A549 (cell line): ENCODE results near the gene RCC1. TPM values are rescaled to one million over a fixed set of nuclear protein-coding genes. Genes with fewer than 3 reads are reported as not detected.

ENCODE experiments used
- ATAC-seq, 2 experiments: fragments of 200-7000 bp in 1 of 2; fragments of >200 bp in 1 of 2; cut with Nextera tagmentation in 1 of 2; cut with Tn5 transposase in 1 of 2; 3 replicates each; pipeline versions ENCODE4 v1.8.0 to v1.9.1; 2018 to 2020; ENCODE audit warnings: mild to moderate bottlenecking in 1 of 2, moderate library complexity in 1 of 2
- CTCF ChIA-PET: fragments of 300-600 bp; sonication (Branson Sonifier 250); formaldehyde crosslinking; extraction: SDS; loops from one replicate; lab custom pipeline; 2021; ENCODE audit warnings: antibody characterized with exemption, inconsistent platforms; lab: Yijun Ruan, JAX
- POLR2A ChIA-PET: fragments of 350-600 bp; formaldehyde crosslinking; extraction: SDS; loops from one replicate; lab custom pipeline; 2021; ENCODE audit warnings: antibody characterized with exemption, inconsistent platforms; lab: Yijun Ruan, JAX
- DNase-seq, 2 experiments: peaks; one replicate each; pipeline versions ENCODE4 v3.0.0 to v3.0.0-alpha.2; 2011 to 2016; ENCODE audit warnings: low read depth in 1 of 2, low spot score in 1 of 2
- FAIRE-seq: peaks from 2 replicates; lab custom pipeline; 2011; peaks lifted over from hg19 to GRCh38; lab: Jason Lieb, UNC
- H3K27ac ChIP-seq, 2 experiments: fragments of >200 bp; sonication (Bioruptor Twin); formaldehyde crosslinking; 3 replicates each; pipeline ENCODE4 v1.5.1; 2016 to 2017
- H3K4me1 ChIP-seq: fragments of >200 bp; sonication (Bioruptor Twin); formaldehyde crosslinking; 3 replicates; pipeline ENCODE4 v1.6.1; 2016
- H3K4me2 ChIP-seq: fragments of >200 bp; sonication (Bioruptor Twin); formaldehyde crosslinking; 3 replicates; pipeline ENCODE4 v1.6.1; 2016
- H3K4me3 ChIP-seq: fragments of >200 bp; sonication (Bioruptor Twin); formaldehyde crosslinking; 3 replicates; pipeline ENCODE4 v1.5.1; 2016
- H3K9me3 ChIP-seq: fragments of >200 bp; sonication (Bioruptor Twin); formaldehyde crosslinking; 3 replicates; pipeline ENCODE4 v1.6.1; 2016
- BHLHE40 ChIP-seq: IDR thresholded peaks from 2 replicates; pipeline ENCODE4 v1.6.1; 2012; ENCODE audit warnings: low read depth, low read length, inconsistent platforms
- CBX8 ChIP-seq: fragments of 200-600 bp; sonication (generic); IDR thresholded peaks from 2 replicates; pipeline ENCODE4 v1.6.1; 2016
- CEBPB ChIP-seq, 2 experiments: fragments of >200 bp in 1 of 2; sonication (Bioruptor Twin) in 1 of 2; formaldehyde crosslinking in 1 of 2; IDR thresholded peaks; 2 replicates each; pipeline ENCODE4 v1.6.1; 2012 to 2016
- EP300 ChIP-seq, 2 experiments: fragments of >200 bp; sonication (Bioruptor Twin); formaldehyde crosslinking; IDR thresholded peaks; 2 replicates in 1 of 2; 3 replicates in 1 of 2; pipeline ENCODE4 v1.6.1; 2016 to 2017
- ESRRA ChIP-seq: fragments of 150-350 bp; IDR thresholded peaks from 2 replicates; pipeline ENCODE4 v1.6.1; 2014; ENCODE audit warnings: mild to moderate bottlenecking, low read length, borderline replicate concordance
- FOSB ChIP-seq: fragments of 250-450 bp; sonication (Bioruptor Pico); IDR thresholded peaks from 2 replicates; pipeline ENCODE4 v1.5.0; 2020; ENCODE audit warnings: mild to moderate bottlenecking, moderate library complexity
- FOXS1 ChIP-seq: fragments of 250-450 bp; sonication (Bioruptor Pico); IDR thresholded peaks from 2 replicates; pipeline ENCODE4 v1.5.0; 2020; ENCODE audit warnings: mild to moderate bottlenecking, moderate library complexity
- HEYL ChIP-seq: fragments of 250-450 bp; sonication (Bioruptor Pico); IDR thresholded peaks from 2 replicates; pipeline ENCODE4 v1.8.0; 2021; ENCODE audit warnings: mild to moderate bottlenecking, moderate library complexity
- HOXB13 ChIP-seq: fragments of 250-450 bp; sonication (Bioruptor Pico); IDR thresholded peaks from 2 replicates; pipeline ENCODE4 v1.5.0; 2020; ENCODE audit warnings: low read depth, mild to moderate bottlenecking, moderate library complexity
- KDM5A ChIP-seq: fragments of 200-600 bp; sonication (generic); IDR thresholded peaks from 2 replicates; pipeline ENCODE4 v1.6.1; 2016; ENCODE audit warnings: antibody characterized with exemption, mild to moderate bottlenecking
- MYC ChIP-seq: IDR thresholded peaks from 2 replicates; pipeline ENCODE4 v1.6.1; 2012; ENCODE audit warnings: mild to moderate bottlenecking, inconsistent platforms, low read length, improper control_type of control experiment, borderline replicate concordance
- PHF8 ChIP-seq: fragments of 200-600 bp; sonication (generic); IDR thresholded peaks from 2 replicates; pipeline ENCODE4 v1.6.1; 2016; ENCODE audit warnings: low read depth, mild to moderate bottlenecking, antibody characterized with exemption, moderate library complexity, borderline replicate concordance
- POLR2A ChIP-seq: IDR thresholded peaks from 2 replicates; pipeline ENCODE4 v1.6.1; 2012; ENCODE audit warnings: mild to moderate bottlenecking, low read length
- RARB ChIP-seq: fragments of 250-450 bp; sonication (Bioruptor Pico); IDR thresholded peaks from 2 replicates; pipeline ENCODE4 v1.8.0; 2021; ENCODE audit warnings: mild to moderate bottlenecking, moderate library complexity
- RCOR1 ChIP-seq: fragments of 150-350 bp; IDR thresholded peaks from 2 replicates; pipeline ENCODE4 v1.6.1; 2014; ENCODE audit warnings: antibody characterized with exemption, low read length, low read depth
- REST ChIP-seq: fragments of 200-600 bp; sonication (generic); IDR thresholded peaks from 2 replicates; pipeline ENCODE4 v1.6.1; 2016; ENCODE audit warnings: antibody characterized with exemption, mild to moderate bottlenecking, moderate library complexity
- RFX5 ChIP-seq: fragments of 450-650 bp; IDR thresholded peaks from 2 replicates; pipeline ENCODE4 v1.7.1; 2014; ENCODE audit warnings: antibody characterized with exemption, mild to moderate bottlenecking, moderate library complexity
- TFCP2L1 ChIP-seq: fragments of 250-450 bp; sonication (Bioruptor Pico); IDR thresholded peaks from 2 replicates; pipeline ENCODE4 v1.5.0; 2021; ENCODE audit warnings: mild to moderate bottlenecking
- TP53 ChIP-seq: fragments of 250-450 bp; sonication (Bioruptor Pico); IDR thresholded peaks from 2 replicates; pipeline ENCODE4 v1.5.0; 2021; ENCODE audit warnings: mild to moderate bottlenecking, moderate library complexity
- ZC3H11A ChIP-seq: fragments of 450-650 bp; IDR thresholded peaks from 2 replicates; pipeline ENCODE4 v1.6.1; 2014; ENCODE audit warnings: antibody characterized with exemption, mild to moderate bottlenecking
- ZFP36 ChIP-seq: fragments of 450-650 bp; IDR thresholded peaks from 2 replicates; pipeline ENCODE4 v1.6.1; 2014; ENCODE audit warnings: borderline replicate concordance; ENCODE audit not compliant: partially characterized antibody
- WGBS: methylation state at CpG from one replicate; pipeline ENCODE4 v1.1.6; 2017; ENCODE audit errors: missing lambda C conversion rate; 5-methylcytosine and 5-hydroxymethylcytosine counted together
- polyA plus RNA-seq, 4 experiments: library from polyadenylated mRNA; depleted of rRNA in 3 of 4; stranded (reverse); fragments of >200 nt; fragmentation: RNase III in 1 of 4; extraction: RNeasy Plus Mini Kit Qiagen cat#74134 plus additional on column Dnase treatment in 1 of 4; gene quantifications; 2 replicates in 3 of 4; 3 replicates in 1 of 4; pipeline ENCODE4 v1.2.3, GENCODE V29; 2011 to 2017
- TF ChIP-seq, protein P1 (sequence below): IDR thresholded peaks from 2 replicates; pipeline ENCODE4 v1.6.1; 2012
- TF ChIP-seq, protein P2 (sequence below): fragments of 450-650 bp; IDR thresholded peaks from 2 replicates; pipeline ENCODE4 v1.6.1; 2014; ENCODE audit warnings: antibody characterized with exemption
- TF ChIP-seq, protein P3 (sequence below): fragments of >200 bp; sonication (Bioruptor Twin); formaldehyde crosslinking; IDR thresholded peaks from 2 replicates; pipeline ENCODE4 v1.6.1; 2016
- TF ChIP-seq, protein P4 (sequence below): fragments of 150-350 bp; IDR thresholded peaks from 2 replicates; pipeline ENCODE4 v1.6.1; 2014; ENCODE audit warnings: low read depth, mild to moderate bottlenecking, low read length

The RCC1 gene
- polyA plus RNA-seq, 2 of the 4 experiments (the other 2 are of a cell fraction) = 42.1 to 70.3 TPM

- H3K4me1 ChIP-seq = peaks cover 18% of the 10 kb centered on the region
- ChIA-PET POLR2A (no interaction called here), CTCF (interaction anchor here (1.5 kb wide), 1 partner anchor 13 kb away, joined by 5 read pairs; no protein-coding TSS in a partner anchor)
- H3K4me3 ChIP-seq = no peak overlapping the region
- no peaks in the 10 kb centered on the region for H3K9me3 ChIP-seq
- ATAC-seq (no peak), FAIRE-seq (no peak), DNase-seq (no peak)
- TF ChIP-seq RCOR1 (no peak), CEBPB (IDR thresholded peaks at IDR 0.05) (no peak), BHLHE40 (no peak), MYC (no peak), RFX5 (no peak), FOXS1 (CRISPR knock-in tag) (no peak), HOXB13 (CRISPR knock-in tag) (no peak), KDM5A (no peak), ZC3H11A (no peak)
- H3K27ac ChIP-seq = no peak overlapping the region
- 92% methylated on average over 20 of the region's 31 CpGs for WGBS
- H3K4me2 ChIP-seq = no peak overlapping the region
These were observed 24.6 kb downstream of the RCC1 start for GRCh38 chr1:28530456-28530855.

DNA sequence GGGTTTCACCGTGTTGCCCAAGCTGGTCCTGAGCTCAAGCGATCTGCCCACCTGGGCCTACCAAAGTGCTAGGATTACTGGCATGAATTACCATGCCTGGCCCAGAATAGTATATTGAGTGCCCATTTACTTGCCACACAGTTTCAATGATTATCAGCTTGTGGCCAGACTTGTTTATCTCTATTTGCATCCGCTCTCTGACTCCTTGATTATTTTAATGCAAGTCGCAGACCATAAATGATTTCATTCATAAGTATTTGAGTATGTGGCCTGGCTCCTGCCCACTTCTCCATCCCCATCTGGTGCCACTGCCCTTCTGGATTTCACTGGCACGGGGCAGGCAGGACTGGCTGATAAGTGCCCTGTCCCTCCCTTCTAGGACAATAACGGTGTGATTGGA lies 28.8 kb downstream of the RCC1 start:
- Histone ChIP-seq H3K27ac (no peak overlapping the region), H3K9me3 (no peaks in the 10 kb centered on the region), H3K4me3 (no peak overlapping the region), H3K4me1 (no peaks in the 10 kb centered on the region), H3K4me2 (no peak overlapping the region)
- ATAC-seq (no peak), DNase-seq (no peak), FAIRE-seq (no peak)
- POLR2A ChIA-PET = interaction anchor here (0.6 kb wide), 1 partner anchor 18 kb away, joined by 3 read pairs; no protein-coding TSS in a partner anchor
- no peak for TF ChIP-seq FOXS1 (CRISPR knock-in tag)
- TF ChIP-seq RARB (CRISPR knock-in tag) = no peak
- TF ChIP-seq MYC = no peak
- TF ChIP-seq, protein P1, sequence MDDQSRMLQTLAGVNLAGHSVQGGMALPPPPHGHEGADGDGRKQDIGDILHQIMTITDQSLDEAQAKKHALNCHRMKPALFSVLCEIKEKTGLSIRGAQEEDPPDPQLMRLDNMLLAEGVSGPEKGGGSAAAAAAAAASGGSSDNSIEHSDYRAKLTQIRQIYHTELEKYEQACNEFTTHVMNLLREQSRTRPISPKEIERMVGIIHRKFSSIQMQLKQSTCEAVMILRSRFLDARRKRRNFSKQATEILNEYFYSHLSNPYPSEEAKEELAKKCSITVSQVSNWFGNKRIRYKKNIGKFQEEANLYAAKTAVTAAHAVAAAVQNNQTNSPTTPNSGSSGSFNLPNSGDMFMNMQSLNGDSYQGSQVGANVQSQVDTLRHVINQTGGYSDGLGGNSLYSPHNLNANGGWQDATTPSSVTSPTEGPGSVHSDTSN = no peak
- TF ChIP-seq, protein P2, sequence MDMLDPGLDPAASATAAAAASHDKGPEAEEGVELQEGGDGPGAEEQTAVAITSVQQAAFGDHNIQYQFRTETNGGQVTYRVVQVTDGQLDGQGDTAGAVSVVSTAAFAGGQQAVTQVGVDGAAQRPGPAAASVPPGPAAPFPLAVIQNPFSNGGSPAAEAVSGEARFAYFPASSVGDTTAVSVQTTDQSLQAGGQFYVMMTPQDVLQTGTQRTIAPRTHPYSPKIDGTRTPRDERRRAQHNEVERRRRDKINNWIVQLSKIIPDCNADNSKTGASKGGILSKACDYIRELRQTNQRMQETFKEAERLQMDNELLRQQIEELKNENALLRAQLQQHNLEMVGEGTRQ = no peak
- TF ChIP-seq, protein P3, sequence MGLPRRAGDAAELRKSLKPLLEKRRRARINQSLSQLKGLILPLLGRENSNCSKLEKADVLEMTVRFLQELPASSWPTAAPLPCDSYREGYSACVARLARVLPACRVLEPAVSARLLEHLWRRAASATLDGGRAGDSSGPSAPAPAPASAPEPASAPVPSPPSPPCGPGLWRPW = no peak
- no peak for TF ChIP-seq ZFP36
- no peak for TF ChIP-seq PHF8
- TF ChIP-seq RCOR1 = no peak
- no peak for TF ChIP-seq POLR2A
- TF ChIP-seq FOSB = no peak
- TF ChIP-seq, protein P4, sequence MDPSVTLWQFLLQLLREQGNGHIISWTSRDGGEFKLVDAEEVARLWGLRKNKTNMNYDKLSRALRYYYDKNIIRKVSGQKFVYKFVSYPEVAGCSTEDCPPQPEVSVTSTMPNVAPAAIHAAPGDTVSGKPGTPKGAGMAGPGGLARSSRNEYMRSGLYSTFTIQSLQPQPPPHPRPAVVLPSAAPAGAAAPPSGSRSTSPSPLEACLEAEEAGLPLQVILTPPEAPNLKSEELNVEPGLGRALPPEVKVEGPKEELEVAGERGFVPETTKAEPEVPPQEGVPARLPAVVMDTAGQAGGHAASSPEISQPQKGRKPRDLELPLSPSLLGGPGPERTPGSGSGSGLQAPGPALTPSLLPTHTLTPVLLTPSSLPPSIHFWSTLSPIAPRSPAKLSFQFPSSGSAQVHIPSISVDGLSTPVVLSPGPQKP = no peak
- no peak for TF ChIP-seq TFCP2L1 (CRISPR knock-in tag)
- no peak for TF ChIP-seq ESRRA
- CTCF ChIA-PET = no interaction called here
- WGBS = 98% methylated on average over 5 of the region's 6 CpGs

DNA sequence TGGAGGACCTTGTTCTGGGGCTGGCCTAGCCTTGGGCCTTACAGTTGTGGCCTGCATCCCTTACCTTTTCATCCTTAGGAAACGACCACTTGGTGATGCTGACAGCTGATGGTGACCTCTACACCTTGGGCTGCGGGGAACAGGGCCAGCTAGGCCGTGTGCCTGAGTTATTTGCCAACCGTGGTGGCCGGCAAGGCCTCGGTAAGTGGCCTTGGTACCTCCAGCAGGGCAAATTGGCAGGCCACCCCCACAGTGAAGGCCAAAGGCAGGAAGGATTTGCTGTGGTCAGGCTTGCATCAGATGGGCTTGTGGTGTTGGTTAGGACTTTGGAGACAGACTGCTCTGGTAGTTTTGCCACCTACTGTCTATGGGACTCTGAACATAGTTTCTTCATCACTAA lies 29.3 kb downstream of the RCC1 start:
- ChIA-PET CTCF (no interaction called here), POLR2A (no interaction called here)
- no peak overlapping the region for H3K4me3 ChIP-seq
- WGBS = 77% methylated on average over 5 of the region's 6 CpGs
- no peak for ATAC-seq
- H3K4me1 ChIP-seq = no peaks in the 10 kb centered on the region
- no peak overlapping the region for H3K4me2 ChIP-seq
- no peak for TF ChIP-seq REST
- no peak for TF ChIP-seq TP53 (CRISPR knock-in tag)
- TF ChIP-seq CBX8 = no peak
- no peak for TF ChIP-seq ZC3H11A
- TF ChIP-seq FOXS1 (CRISPR knock-in tag) = no peak
- no peak for TF ChIP-seq EP300 (IDR thresholded peaks at IDR 0.05)
- no peak for TF ChIP-seq MYC
- no peak for TF ChIP-seq HEYL
- H3K27ac ChIP-seq = no peak overlapping the region
- H3K9me3 ChIP-seq = no peaks in the 10 kb centered on the region
- FAIRE-seq = no peak
- DNase-seq = no peak
